DOHH2 (cell line): ENCODE data around the gene PNP.

Experiments used
- H3F3A ChIP-seq: fragments of 200-600 bp; sonication (generic), shearing (Covaris generic); 2 replicates; pipeline ENCODE4 v1.6.0; 2016; ENCODE audit warnings: antibody characterized with exemption, mild to moderate bottlenecking; ENCODE audit not compliant: control insufficient read depth, insufficient read depth
- H3K27ac ChIP-seq: fragments of 200-600 bp; sonication (generic); 2 replicates; pipeline ENCODE4 v1.5.1; 2014; ENCODE audit warnings: low read depth, mild to moderate bottlenecking, low read length, moderate library complexity
- H3K27me3 ChIP-seq: fragments of 200-600 bp; sonication (generic); 2 replicates; pipeline ENCODE4 v1.6.1; 2014; ENCODE audit warnings: mild to moderate bottlenecking, low read length, mixed read lengths; ENCODE audit not compliant: control insufficient read depth
- H3K36me3 ChIP-seq: fragments of 200-600 bp; sonication (generic); 2 replicates; pipeline ENCODE4 v1.6.1; 2014; ENCODE audit warnings: mild to moderate bottlenecking, low read length, moderate library complexity, mixed read lengths; ENCODE audit not compliant: control insufficient read depth
- H3K4me1 ChIP-seq: fragments of 200-600 bp; sonication (generic); 2 replicates; pipeline ENCODE4 v1.6.1; 2014; ENCODE audit warnings: mild to moderate bottlenecking, low read length, mixed read lengths; ENCODE audit not compliant: control insufficient read depth
- H3K4me2 ChIP-seq: fragments of 200-600 bp; sonication (generic); 2 replicates; pipeline ENCODE4 v1.6.0; 2014; ENCODE audit warnings: mild to moderate bottlenecking, low read length, moderate library complexity
- H3K4me3 ChIP-seq: fragments of 200-600 bp; sonication (generic); 2 replicates; pipeline ENCODE4 v1.5.1; 2014; ENCODE audit warnings: mild to moderate bottlenecking, low read length, mixed read lengths
- H3K79me2 ChIP-seq: fragments of 200-600 bp; sonication (generic); 2 replicates; pipeline ENCODE4 v1.6.1; 2014; ENCODE audit warnings: mild to moderate bottlenecking, low read length, mixed read lengths; ENCODE audit not compliant: control insufficient read depth
- H3K9me2 ChIP-seq: fragments of 200-600 bp; sonication (generic); replicated peaks from 2 replicates; pipeline ENCODE4 v1.6.1; 2014; ENCODE audit warnings: mild to moderate bottlenecking, low read length, mixed read lengths; ENCODE audit not compliant: control insufficient read depth
- H3K9me3 ChIP-seq: fragments of 200-600 bp; sonication (generic); 2 replicates; pipeline ENCODE4 v1.6.1; 2014; ENCODE audit warnings: antibody characterized with exemption, low read length, mixed read lengths; ENCODE audit not compliant: control insufficient read depth, insufficient read depth
- H4K20me1 ChIP-seq: fragments of 200-600 bp; sonication (generic); 2 replicates; pipeline ENCODE4 v1.6.0; 2014; ENCODE audit warnings: low read depth, mild to moderate bottlenecking, antibody characterized with exemption, low read length, moderate library complexity; ENCODE audit not compliant: control insufficient read depth, insufficient read depth
- EZH2phosphoT487 ChIP-seq: fragments of 200-600 bp; sonication (generic); IDR thresholded peaks from 2 replicates; pipeline ENCODE4 v1.6.1; 2017; ENCODE audit warnings: borderline replicate concordance, mild to moderate bottlenecking, antibody characterized with exemption, low read length, moderate library complexity, mixed read lengths
- TF ChIP-seq, protein P1 (sequence below): fragments of 200-600 bp; sonication (generic); IDR thresholded peaks from one replicate; pipeline ENCODE4 v1.5.1; 2014; ENCODE audit warnings: antibody characterized with exemption, mild to moderate bottlenecking, low read depth, low read length; ENCODE audit not compliant: poor library complexity, severe bottlenecking

The PNP gene

DNA sequence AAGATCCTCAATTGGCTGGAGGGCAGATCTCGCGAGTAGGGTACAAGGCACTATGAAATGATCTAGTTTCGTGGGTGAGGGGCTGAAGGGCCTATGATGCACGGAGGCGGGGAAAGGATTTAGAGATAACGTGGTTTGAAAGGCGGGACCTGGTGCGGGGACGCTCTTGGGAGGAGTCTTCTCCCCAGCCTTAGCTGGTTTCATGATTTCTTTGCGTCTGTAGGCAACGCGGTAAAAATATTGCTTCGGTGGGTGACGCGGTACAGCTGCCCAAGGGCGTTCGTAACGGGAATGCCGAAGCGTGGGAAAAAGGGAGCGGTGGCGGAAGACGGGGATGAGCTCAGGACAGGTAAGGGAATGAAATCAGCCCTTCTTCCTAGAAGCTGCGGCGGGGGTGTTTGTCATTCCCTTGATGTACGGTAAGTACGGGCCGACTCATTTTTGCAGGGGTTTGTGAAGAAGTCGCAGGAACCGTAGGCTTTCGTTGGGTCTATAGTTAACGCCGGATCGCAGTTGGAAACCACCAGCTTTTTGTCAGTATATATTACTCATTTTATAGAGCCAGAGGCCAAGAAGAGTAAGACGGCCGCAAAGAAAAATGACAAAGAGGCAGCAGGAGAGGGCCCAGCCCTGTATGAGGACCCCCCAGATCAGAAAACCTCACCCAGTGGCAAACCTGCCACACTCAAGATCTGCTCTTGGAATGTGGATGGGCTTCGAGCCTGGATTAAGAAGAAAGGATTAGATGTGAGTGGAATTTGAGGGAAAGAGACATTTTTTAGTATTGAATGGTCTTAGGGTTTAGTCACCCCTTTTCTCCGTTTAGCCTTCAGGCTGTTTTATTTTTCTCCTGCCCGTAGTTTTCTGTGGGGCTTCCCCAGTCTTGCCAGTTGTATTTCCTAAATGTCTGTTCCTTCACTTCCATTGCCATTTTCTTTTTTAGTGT lies 13.6 kb upstream of the PNP start:
- Histone ChIP-seq H3K27ac (peak overlapping the region; percentile 79), H3K4me2 (peak overlapping the region; percentile 71), H3K79me2 (peaks cover 88% of the 10 kb centered on the region), H3K9me2 (no peaks in the 10 kb centered on the region), H3K4me1 (peaks cover 55% of the 10 kb centered on the region), H3K9me3 (no peaks in the 10 kb centered on the region), H3K36me3 (peaks cover 91% of the 10 kb centered on the region), H3F3A (peaks cover 35% of the 10 kb centered on the region), H4K20me1 (peaks cover 8% of the 10 kb centered on the region; the same call in 1 of the 2 replicates), H3K27me3 (no peaks in the 10 kb centered on the region), H3K4me3 (peak overlapping the region; percentile 92)
- TF ChIP-seq EZH2phosphoT487, result no peak
- TF ChIP-seq, protein P1, sequence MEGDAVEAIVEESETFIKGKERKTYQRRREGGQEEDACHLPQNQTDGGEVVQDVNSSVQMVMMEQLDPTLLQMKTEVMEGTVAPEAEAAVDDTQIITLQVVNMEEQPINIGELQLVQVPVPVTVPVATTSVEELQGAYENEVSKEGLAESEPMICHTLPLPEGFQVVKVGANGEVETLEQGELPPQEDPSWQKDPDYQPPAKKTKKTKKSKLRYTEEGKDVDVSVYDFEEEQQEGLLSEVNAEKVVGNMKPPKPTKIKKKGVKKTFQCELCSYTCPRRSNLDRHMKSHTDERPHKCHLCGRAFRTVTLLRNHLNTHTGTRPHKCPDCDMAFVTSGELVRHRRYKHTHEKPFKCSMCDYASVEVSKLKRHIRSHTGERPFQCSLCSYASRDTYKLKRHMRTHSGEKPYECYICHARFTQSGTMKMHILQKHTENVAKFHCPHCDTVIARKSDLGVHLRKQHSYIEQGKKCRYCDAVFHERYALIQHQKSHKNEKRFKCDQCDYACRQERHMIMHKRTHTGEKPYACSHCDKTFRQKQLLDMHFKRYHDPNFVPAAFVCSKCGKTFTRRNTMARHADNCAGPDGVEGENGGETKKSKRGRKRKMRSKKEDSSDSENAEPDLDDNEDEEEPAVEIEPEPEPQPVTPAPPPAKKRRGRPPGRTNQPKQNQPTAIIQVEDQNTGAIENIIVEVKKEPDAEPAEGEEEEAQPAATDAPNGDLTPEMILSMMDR, result no peak

DNA sequence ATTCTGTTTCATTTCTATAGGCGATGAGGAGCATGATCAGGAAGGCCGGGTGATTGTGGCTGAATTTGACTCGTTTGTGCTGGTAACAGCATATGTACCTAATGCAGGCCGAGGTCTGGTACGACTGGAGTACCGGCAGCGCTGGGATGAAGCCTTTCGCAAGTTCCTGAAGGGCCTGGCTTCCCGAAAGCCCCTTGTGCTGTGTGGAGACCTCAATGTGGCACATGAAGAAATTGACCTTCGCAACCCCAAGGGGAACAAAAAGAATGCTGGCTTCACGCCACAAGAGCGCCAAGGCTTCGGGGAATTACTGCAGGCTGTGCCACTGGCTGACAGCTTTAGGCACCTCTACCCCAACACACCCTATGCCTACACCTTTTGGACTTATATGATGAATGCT lies 12.2 kb upstream of the PNP start:
- H3K36me3 ChIP-seq, result peaks cover 81% of the 10 kb centered on the region
- peaks cover 90% of the 10 kb centered on the region for H3K79me2 ChIP-seq
- H3K4me1 ChIP-seq, result peaks cover 59% of the 10 kb centered on the region
- H3K4me3 ChIP-seq, result peak overlapping the region; percentile 92
- peaks cover 37% of the 10 kb centered on the region for H3F3A ChIP-seq
- no peaks in the 10 kb centered on the region for H3K9me3 ChIP-seq
- peak overlapping the region; percentile 71 for H3K4me2 ChIP-seq
- H3K27me3 ChIP-seq, result no peaks in the 10 kb centered on the region
- peaks cover 9% of the 10 kb centered on the region; the same call in 1 of the 2 replicates for H4K20me1 ChIP-seq
- no peak for TF ChIP-seq EZH2phosphoT487
- TF ChIP-seq, protein P1, result no peak
- H3K9me2 ChIP-seq, result no peaks in the 10 kb centered on the region
- no peak overlapping the region for H3K27ac ChIP-seq

DNA sequence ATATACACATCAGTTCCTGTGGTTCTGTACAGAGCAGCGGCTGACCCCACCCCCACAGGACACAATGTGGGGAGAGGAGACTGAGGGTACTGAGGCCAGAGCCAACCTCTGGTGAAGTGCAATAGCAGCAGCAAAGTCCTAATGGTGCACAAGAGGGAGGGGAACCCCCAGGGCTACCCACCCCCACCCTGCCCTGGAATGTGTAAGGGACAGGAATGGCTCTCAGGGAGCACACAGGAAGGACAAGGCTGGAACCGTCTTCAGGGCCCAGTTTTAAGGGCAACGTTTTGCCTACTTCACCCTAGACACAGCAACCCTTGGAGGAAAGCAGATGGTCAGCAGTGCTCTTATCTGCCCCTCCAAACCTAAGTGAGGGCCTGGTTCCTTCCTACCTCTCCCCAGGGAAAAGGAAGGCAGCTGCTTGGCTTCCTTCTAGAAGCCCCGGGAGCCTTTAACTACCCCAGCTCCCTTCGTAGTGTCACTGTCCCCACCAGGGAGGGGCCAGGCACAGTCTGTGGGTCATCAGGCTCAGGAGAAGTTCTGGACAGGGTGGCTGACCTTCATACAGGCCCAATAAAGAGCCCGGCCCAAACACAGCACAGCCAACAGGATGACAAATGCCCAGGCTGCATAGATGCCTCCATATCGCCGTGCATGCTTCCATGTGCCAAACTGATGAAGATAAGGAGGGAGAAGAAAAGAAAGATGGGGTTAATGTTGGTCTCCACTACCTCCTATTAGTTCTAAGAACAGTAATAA lies 11.0 kb upstream of the PNP start:
- H3K36me3 ChIP-seq, result peaks cover 70% of the 10 kb centered on the region
- H3K4me3 ChIP-seq, result no peak overlapping the region
- H3K79me2 ChIP-seq, result peaks cover 78% of the 10 kb centered on the region
- H3K27me3 ChIP-seq, result no peaks in the 10 kb centered on the region
- peak overlapping the region; percentile 8; the same call in 1 of the 2 replicates for H3K4me2 ChIP-seq
- H4K20me1 ChIP-seq, result peaks cover 9% of the 10 kb centered on the region; the same call in 1 of the 2 replicates
- H3F3A ChIP-seq, result peaks cover 38% of the 10 kb centered on the region
- H3K27ac ChIP-seq, result 0 out of 2 replicates have a peak overlapping the region, but pooled peaks have one; percentile 21
- TF ChIP-seq, protein P1, result no peak
- no peak for TF ChIP-seq EZH2phosphoT487
- peaks cover 3% of the 10 kb centered on the region; the same call in 1 of the 2 replicates for H3K9me3 ChIP-seq
- no peaks in the 10 kb centered on the region for H3K9me2 ChIP-seq
- peaks cover 64% of the 10 kb centered on the region for H3K4me1 ChIP-seq
